NCI-H2107 treated with DMSO at 0.1 percent for 48 hours (cell line): ENCODE results near the gene SPDYE4.

ENCODE experiments used
- DNase-seq: peaks from one replicate; lab custom pipeline; 2025; ENCODE audit not compliant: unreplicated experiment; lab: John Stamatoyannopoulos, UW

Gene SPDYE4

GRCh38 chr17:8741771-8742170, 16.6 kb downstream of the SPDYE4 start:
- no peak for DNase-seq

GRCh38 chr17:8741366-8741765, 17.0 kb downstream of the SPDYE4 start:
- no peak for DNase-seq

GRCh38 chr17:8740486-8740885, 17.9 kb downstream of the SPDYE4 start:
- DNase-seq = no peak

GRCh38 chr17:8739097-8739496, 19.2 kb downstream of the SPDYE4 start:
- no peak for DNase-seq

- DNase-seq = no peak
Measured at GRCh38 chr17:8736796-8737195, 21.6 kb downstream of the SPDYE4 start.

GRCh38 chr17:8736362-8736761, 22.0 kb downstream of the SPDYE4 start:
- no peak for DNase-seq

- DNase-seq = no peak
Measured at GRCh38 chr17:8735336-8735939, 22.9 kb downstream of the SPDYE4 start.

- no peak for DNase-seq
Measured at GRCh38 chr17:8734876-8735275, 23.5 kb downstream of the SPDYE4 start.

GRCh38 chr17:8732406-8733085, 25.8 kb downstream of the SPDYE4 start:
- DNase-seq = no peak

GRCh38 chr17:8729860-8730259, 28.5 kb downstream of the SPDYE4 start:
- no peak for DNase-seq

- no peak for DNase-seq
Measured at GRCh38 chr17:8729421-8729820, 28.9 kb downstream of the SPDYE4 start.

GRCh38 chr17:8728971-8729370, 29.4 kb downstream of the SPDYE4 start:
- no peak for DNase-seq

GRCh38 chr17:8728251-8728938, 30.0 kb downstream of the SPDYE4 start:
- DNase-seq = no peak

GRCh38 chr17:8726941-8727555, 31.3 kb downstream of the SPDYE4 start:
- no peak for DNase-seq

GRCh38 chr17:8725881-8726876, 32.2 kb downstream of the SPDYE4 start:
- DNase-seq = no peak

- no peak for DNase-seq
Measured at GRCh38 chr17:8724451-8724850, 33.9 kb downstream of the SPDYE4 start.

- no peak for DNase-seq
Measured at GRCh38 chr17:8720596-8720995, 37.8 kb downstream of the SPDYE4 start.

GRCh38 chr17:8719291-8720246, 38.8 kb downstream of the SPDYE4 start:
- DNase-seq = no peak

GRCh38 chr17:8718001-8718563, 40.3 kb downstream of the SPDYE4 start:
- DNase-seq = no peak
